Glutamatergic neuron (in vitro differentiated cells): ENCODE measurements around the gene SERINC5. TPM values are rescaled to one million over a fixed set of nuclear protein-coding genes. Genes with fewer than 3 reads are reported as not detected.
"Not testable (repeated sequence)": the region's sequence is repeated elsewhere in the genome, so short reads cannot be mapped to it uniquely, and the experiment has no call there.

Experiments used
- DNase-seq: peaks from one replicate; pipeline ENCODE4 v3.0.0; 2022
- H3K27ac Mint-ChIP-seq: one replicate; pipeline ENCODE4 v1.8.0; 2020; ENCODE audit warnings: mild to moderate bottlenecking, mixed read lengths, inconsistent platforms; ENCODE audit not compliant: unreplicated experiment
- H3K27me3 Mint-ChIP-seq: one replicate; pipeline ENCODE4 v1.8.0; 2020; ENCODE audit warnings: mild to moderate bottlenecking, moderate library complexity, mixed read lengths, inconsistent platforms; ENCODE audit not compliant: unreplicated experiment
- H3K36me3 Mint-ChIP-seq: one replicate; pipeline ENCODE4 v1.8.0; 2020; ENCODE audit warnings: mild to moderate bottlenecking, mixed read lengths, inconsistent platforms; ENCODE audit not compliant: unreplicated experiment
- H3K4me1 Mint-ChIP-seq: one replicate; pipeline ENCODE4 v1.8.0; 2020; ENCODE audit warnings: mild to moderate bottlenecking, low read depth, mixed read lengths, inconsistent platforms; ENCODE audit not compliant: unreplicated experiment
- H3K4me3 Mint-ChIP-seq: one replicate; pipeline ENCODE4 v1.8.0; 2020; ENCODE audit warnings: mild to moderate bottlenecking, mixed read lengths, inconsistent platforms; ENCODE audit not compliant: unreplicated experiment
- H3K9me3 Mint-ChIP-seq: one replicate; pipeline ENCODE4 v1.8.0; 2020; ENCODE audit warnings: mild to moderate bottlenecking, moderate library complexity, mixed read lengths, inconsistent platforms; ENCODE audit not compliant: unreplicated experiment
- CTCF ChIP-seq: fragments of 200-600 bp; sonication (generic); IDR thresholded peaks from one replicate; pipeline ENCODE4 v1.5.0; 2021; ENCODE audit not compliant: partially characterized antibody, unreplicated experiment
- long read RNA-seq: library from polyadenylated mRNA; unstranded; transcript quantifications from one replicate; pipeline ENCODE4 v2.0.0, GENCODE V29; 2020; ENCODE audit not compliant: unreplicated experiment
- total RNA-seq: library from RNA; stranded (reverse); fragmentation: NEBNext Ultra II Directional; extraction: Animal tissue kit (Norgen Biotek cat#: 25700); gene quantifications from one replicate; pipeline ENCODE4 v1.2.1, GENCODE V29; 2021; ENCODE audit not compliant: unreplicated experiment

The SERINC5 gene
- 15.1 TPM for total RNA-seq
- long read RNA-seq, partial matches to known transcripts: 0 of 4 reads
- long read RNA-seq, other reads (novel, unspliced or antisense): 4 of 4 reads

DNA sequence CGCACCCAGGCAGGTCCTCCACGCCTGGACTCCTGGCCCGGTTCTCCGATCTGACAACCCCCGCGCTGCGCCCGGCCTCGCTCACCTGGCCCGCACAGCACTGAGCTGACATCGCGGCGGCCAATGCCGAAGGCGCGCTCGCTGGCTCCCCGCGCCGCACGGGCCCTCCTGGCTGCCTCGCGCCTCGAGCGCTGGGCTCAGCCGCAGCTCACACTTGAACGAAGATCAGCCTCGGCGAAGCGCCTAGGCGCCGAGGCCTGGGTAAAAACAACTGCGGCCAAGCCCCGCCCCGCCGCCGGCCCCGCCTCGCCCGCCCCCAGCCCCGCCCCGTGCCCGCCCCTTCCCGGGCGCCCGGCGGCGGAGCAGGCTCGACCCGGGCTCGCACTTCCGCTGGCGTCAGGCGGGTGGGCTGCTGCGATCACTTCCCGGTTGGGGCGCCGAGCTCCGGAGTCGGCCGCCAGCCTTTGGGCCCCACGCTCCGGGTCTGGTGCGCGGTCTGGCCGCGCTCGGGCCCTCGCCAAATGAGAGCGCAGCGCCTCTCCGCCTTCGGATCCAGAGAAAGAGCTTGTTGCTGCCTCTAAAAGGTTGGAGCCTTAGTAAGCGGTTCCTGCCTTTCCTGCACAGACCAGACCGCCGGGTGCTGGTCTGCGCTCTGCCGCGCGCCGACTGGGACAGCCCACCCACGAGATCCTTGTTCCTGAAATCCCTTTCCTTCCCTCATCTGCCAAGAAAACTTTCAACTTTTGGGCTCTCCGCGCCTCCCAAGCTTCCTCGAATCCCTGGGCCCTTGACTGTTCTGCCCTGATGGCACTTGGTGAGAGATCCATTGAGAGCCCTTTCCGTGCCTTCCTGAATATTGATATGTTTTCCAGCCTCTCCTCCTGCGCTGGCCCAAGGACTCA lies at the start of gene SERINC5:
Gene SERINC5 (minus strand): TSS at position 238 of the 902 bp plus-strand sequence. CDS start 126 bp downstream, at position 112.
- H3K4me3 Mint-ChIP-seq: peak within 1 kb of the TSS; percentile 100
- peak; percentile 79 for DNase-seq
- H3K9me3 Mint-ChIP-seq: peaks cover 9% of the 10 kb centered on the region
- H3K4me1 Mint-ChIP-seq: peaks cover 23% of the 10 kb centered on the region
- TF ChIP-seq CTCF: no peak
- no peaks in the 10 kb centered on the region for H3K36me3 Mint-ChIP-seq
- H3K27ac Mint-ChIP-seq: peak within 1 kb of the TSS; percentile 96
- H3K27me3 Mint-ChIP-seq: peaks cover 5% of the 10 kb centered on the region

GRCh38 chr5:80302636-80303035 lies 46.8 kb upstream of the SERINC5 start:
- H3K27ac Mint-ChIP-seq: no peak overlapping the region
- peaks cover 3% of the 10 kb centered on the region for H3K9me3 Mint-ChIP-seq
- no peak for TF ChIP-seq CTCF
- no peak for DNase-seq
- peaks cover 6% of the 10 kb centered on the region for H3K36me3 Mint-ChIP-seq
- H3K27me3 Mint-ChIP-seq: peaks cover 4% of the 10 kb centered on the region
- H3K4me3 Mint-ChIP-seq: no peak overlapping the region
- H3K4me1 Mint-ChIP-seq: no peaks in the 10 kb centered on the region

- H3K27me3 Mint-ChIP-seq, H3K4me1 Mint-ChIP-seq, H3K4me3 Mint-ChIP-seq, H3K27ac Mint-ChIP-seq, DNase-seq, H3K9me3 Mint-ChIP-seq, H3K36me3 Mint-ChIP-seq: not testable (repeated sequence)
Measured at GRCh38 chr5:80301342-80301741, 45.5 kb upstream of the SERINC5 start.

- not testable (repeated sequence) for DNase-seq, H3K9me3 Mint-ChIP-seq, H3K27ac Mint-ChIP-seq, H3K4me1 Mint-ChIP-seq, H3K4me3 Mint-ChIP-seq, H3K27me3 Mint-ChIP-seq, H3K36me3 Mint-ChIP-seq
Measured at GRCh38 chr5:80300796-80301195, 44.9 kb upstream of the SERINC5 start.

GRCh38 chr5:80300125-80300524 lies 44.3 kb upstream of the SERINC5 start:
- Mint-ChIP-seq H3K27ac (no peak overlapping the region), H3K4me1 (no peaks in the 10 kb centered on the region), H3K4me3 (no peak overlapping the region), H3K36me3 (peaks cover 6% of the 10 kb centered on the region), H3K27me3 (peaks cover 4% of the 10 kb centered on the region), H3K9me3 (peaks cover 3% of the 10 kb centered on the region)
- no peak for TF ChIP-seq CTCF
- no peak for DNase-seq

DNA sequence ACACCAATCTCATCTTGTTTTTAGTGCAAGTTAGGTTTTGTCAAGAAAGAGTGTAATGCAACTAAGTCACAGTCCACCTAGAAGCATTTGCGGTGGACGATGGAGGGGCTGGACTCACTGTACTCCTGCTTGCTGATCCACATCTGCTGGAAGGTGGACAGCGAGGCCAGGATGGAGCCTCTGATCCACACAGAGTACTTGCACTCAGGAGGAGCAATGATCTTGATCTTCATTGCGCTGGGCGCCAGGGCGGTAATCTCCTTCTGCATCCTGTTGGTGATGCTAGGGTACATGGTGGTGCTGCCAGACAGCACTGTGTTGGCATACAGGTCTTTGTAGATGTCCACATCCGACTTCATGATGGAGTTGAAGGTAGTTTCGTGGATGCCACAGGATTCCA lies 43.8 kb upstream of the SERINC5 start:
- Mint-ChIP-seq H3K27me3 (peaks cover 4% of the 10 kb centered on the region), H3K4me3 (no peak overlapping the region), H3K9me3 (peaks cover 3% of the 10 kb centered on the region), H3K4me1 (no peaks in the 10 kb centered on the region), H3K27ac (no peak overlapping the region), H3K36me3 (peaks cover 6% of the 10 kb centered on the region)
- TF ChIP-seq CTCF: no peak
- DNase-seq: no peak
